Activated naive CD4-positive, alpha-beta T cell treated with anti-CD3 and anti-CD28 coated beads, Interleukin-2, amount 10 ng/mL, durations not matched to agents 7 days and 5 days (primary cell): ENCODE measurements around the gene SPTLC2.
"Not testable (repeated sequence)": the region's sequence is repeated elsewhere in the genome, so short reads cannot be mapped to it uniquely, and the experiment has no call there.

Experiments
- CTCF ChIA-PET: fragments of 350-600 bp; sonication (Branson Sonifier 250); formaldehyde crosslinking; loops from one replicate; lab custom pipeline; 2021; ENCODE audit warnings: antibody characterized with exemption; lab: Charles Lee
- DNase-seq: peaks from one replicate; pipeline ENCODE4 v3.0.0-alpha.2; 2020
- H3K27ac Mint-ChIP-seq: one replicate; pipeline ENCODE4 v1.8.0; 2021; ENCODE audit warnings: mild to moderate bottlenecking, moderate library complexity, mixed read lengths
- H3K27me3 Mint-ChIP-seq: one replicate; pipeline ENCODE4 v1.8.0; 2021; ENCODE audit warnings: mild to moderate bottlenecking, mixed read lengths
- H3K36me3 Mint-ChIP-seq: one replicate; pipeline ENCODE4 v1.8.0; 2021; ENCODE audit warnings: mixed read lengths
- H3K4me1 Mint-ChIP-seq: one replicate; pipeline ENCODE4 v1.8.0; 2021; ENCODE audit warnings: mixed read lengths
- H3K4me3 Mint-ChIP-seq: one replicate; pipeline ENCODE4 v1.8.0; 2021; ENCODE audit warnings: mild to moderate bottlenecking, moderate library complexity, mixed read lengths
- H3K9me3 Mint-ChIP-seq: one replicate; pipeline ENCODE4 v1.8.0; 2021; ENCODE audit warnings: mixed read lengths

Gene SPTLC2

DNA sequence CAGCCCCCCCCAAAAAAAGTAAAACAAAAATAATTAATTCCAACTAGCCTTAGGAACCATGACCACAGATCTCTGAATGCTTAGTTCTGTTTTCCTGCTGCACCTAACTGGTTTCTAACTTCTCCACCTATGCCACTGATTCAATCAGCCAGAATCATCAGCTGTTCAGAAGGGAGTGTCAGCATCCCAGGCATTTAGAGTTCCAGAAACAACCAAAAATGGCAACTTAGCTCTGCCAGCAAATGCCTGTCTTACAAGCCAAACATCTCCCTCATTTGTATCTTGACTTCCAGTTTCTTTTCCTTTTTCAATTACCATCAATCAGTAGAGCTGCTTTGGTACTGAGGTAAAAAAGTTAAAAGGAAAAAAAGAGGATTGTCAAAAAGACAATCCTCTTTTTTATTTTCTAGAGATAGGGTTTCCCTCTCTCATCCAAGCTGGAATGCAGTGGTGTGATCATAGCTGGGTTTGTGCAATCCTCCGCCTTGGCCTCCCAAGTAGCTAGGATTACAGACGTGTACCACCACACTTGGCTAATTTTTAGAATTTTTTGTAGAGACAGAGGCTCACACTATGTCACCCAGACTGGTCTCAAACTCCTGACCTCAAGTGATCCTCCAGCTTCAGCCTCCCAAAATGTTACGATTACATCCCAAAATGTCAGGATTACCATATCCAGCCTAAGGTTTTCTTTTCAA is 72.7 kb downstream of the SPTLC2 start:
- CTCF ChIA-PET, result interaction anchor here (0.7 to 1.0 kb wide), 2 partner anchors 65 to 85 kb away, joined by 3 read pairs; no protein-coding TSS in a partner anchor
- no peak for DNase-seq
- H3K9me3 Mint-ChIP-seq, result no peaks in the 10 kb centered on the region
- H3K4me1 Mint-ChIP-seq, result peaks cover 18% of the 10 kb centered on the region
- H3K36me3 Mint-ChIP-seq, result peaks cover 28% of the 10 kb centered on the region
- H3K27ac Mint-ChIP-seq, result no peak overlapping the region
- H3K4me3 Mint-ChIP-seq, result no peak overlapping the region
- no peaks in the 10 kb centered on the region for H3K27me3 Mint-ChIP-seq

DNA sequence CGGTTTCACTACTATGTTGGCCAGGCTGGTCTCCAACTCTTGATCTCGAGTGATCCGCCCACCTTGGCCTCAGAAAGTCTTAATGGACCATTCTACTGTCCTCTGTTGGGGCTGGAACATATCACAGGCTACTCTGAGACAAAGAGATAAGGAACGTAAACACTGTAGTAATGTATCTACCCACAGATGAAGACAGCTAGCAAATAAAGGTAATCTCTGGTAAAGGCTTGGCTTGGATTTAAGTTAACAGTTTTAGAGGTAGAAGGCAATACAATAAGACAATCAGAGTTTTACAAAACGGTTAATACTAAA is 73.2 kb downstream of the SPTLC2 start:
- Mint-ChIP-seq H3K27me3 (no peaks in the 10 kb centered on the region), H3K36me3 (peaks cover 23% of the 10 kb centered on the region), H3K4me3 (no peak overlapping the region), H3K9me3 (no peaks in the 10 kb centered on the region), H3K4me1 (peaks cover 18% of the 10 kb centered on the region), H3K27ac (no peak overlapping the region)
- CTCF ChIA-PET, result no interaction called here
- DNase-seq, result no peak

DNA sequence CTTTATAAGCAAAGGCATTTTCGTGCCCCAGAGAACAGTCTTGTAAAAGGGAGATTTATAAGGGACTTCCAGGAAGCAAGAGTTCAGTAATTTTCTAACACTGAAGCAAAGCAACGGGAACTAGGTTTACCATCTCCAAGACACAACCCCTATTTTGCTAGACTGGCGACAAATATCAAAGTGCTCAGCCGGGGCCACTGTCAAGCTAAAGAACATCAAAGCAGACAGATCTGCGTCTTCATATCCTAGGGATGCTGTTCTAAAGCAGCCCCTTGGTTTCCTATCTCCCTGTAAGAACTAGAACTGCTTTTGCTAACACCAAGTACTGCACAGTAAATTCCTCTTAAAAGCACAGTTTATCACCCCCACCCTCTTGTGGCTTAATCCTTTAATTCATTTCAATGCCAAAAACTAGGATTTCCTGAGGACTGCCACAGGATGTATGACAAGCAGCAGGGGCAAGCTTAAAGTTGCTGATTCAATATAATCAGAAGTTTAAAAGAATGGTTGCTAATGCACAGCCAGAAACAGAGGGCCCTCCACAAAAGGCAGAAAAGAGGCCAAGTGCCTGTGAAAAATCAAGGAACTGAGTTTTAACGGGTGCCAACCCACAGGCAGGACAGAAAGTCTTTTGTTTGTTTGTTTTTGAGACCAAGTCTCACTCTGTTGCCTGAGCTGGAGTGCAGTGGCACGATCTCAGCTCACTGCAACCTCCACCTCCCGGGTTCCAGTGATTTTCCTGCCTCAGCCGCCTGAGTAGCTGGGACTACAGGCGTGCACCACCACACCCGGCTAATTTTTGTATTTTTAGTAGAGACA is 73.8 kb downstream of the SPTLC2 start:
- Mint-ChIP-seq H3K9me3 (no peaks in the 10 kb centered on the region), H3K36me3 (peaks cover 21% of the 10 kb centered on the region), H3K4me3 (no peak overlapping the region), H3K27me3 (no peaks in the 10 kb centered on the region), H3K4me1 (peaks cover 18% of the 10 kb centered on the region), H3K27ac (peak overlapping the region; percentile 42)
- CTCF ChIA-PET, result no interaction called here
- no peak for DNase-seq

DNA sequence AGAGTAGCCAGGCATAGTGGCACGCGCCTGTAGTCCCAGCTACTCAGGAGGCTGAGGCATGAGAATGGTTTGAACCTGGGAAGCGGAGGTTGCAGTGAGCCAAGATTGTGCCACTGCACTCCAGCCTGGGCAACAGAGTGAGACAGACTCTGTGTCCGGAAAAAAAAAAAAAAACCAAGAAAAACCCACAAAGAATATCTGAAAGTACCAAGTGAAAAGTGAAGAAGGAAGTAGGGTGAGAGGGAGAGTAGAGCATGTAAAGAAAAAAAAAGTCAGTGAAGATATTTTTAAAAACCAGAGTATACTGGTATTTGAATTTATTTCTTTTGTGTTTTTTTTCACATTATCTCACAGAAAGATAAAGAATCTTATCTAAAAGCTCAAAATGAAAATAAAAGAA is 74.5 kb downstream of the SPTLC2 start:
- H3K9me3 Mint-ChIP-seq, result no peaks in the 10 kb centered on the region
- CTCF ChIA-PET, result interaction anchor here (0.7 kb wide), 1 partner anchor 9 kb away, joined by 3 read pairs; no protein-coding TSS in a partner anchor
- no peak for DNase-seq
- H3K4me1 Mint-ChIP-seq, result peaks cover 18% of the 10 kb centered on the region
- H3K27ac Mint-ChIP-seq, result no peak overlapping the region
- H3K27me3 Mint-ChIP-seq, result no peaks in the 10 kb centered on the region
- peaks cover 21% of the 10 kb centered on the region for H3K36me3 Mint-ChIP-seq
- H3K4me3 Mint-ChIP-seq, result no peak overlapping the region

DNA sequence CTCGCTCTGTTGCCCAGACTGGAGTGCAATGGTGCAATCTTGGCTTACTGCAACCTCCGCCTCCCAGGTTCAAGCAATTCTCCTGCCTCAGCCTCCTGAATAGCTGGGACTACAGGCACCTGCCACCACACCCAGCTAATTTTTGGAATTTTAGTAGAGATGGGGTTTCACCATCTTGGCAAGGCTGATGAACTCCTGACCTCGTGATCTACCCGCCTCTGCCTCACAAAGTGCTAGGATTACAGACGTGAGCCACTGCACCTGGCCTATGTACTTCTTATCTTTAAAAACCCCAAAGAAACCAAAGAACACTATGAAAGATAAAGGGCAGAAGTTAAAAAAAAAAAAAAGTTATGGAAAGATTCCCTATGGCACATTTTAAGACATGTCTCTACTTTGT is 79.5 kb downstream of the SPTLC2 start:
- H3K4me1 Mint-ChIP-seq, CTCF ChIA-PET, DNase-seq, H3K27me3 Mint-ChIP-seq, H3K27ac Mint-ChIP-seq, H3K4me3 Mint-ChIP-seq, H3K9me3 Mint-ChIP-seq: not testable (repeated sequence)
- H3K36me3 Mint-ChIP-seq, result peaks cover 23% of the 10 kb centered on the region

DNA sequence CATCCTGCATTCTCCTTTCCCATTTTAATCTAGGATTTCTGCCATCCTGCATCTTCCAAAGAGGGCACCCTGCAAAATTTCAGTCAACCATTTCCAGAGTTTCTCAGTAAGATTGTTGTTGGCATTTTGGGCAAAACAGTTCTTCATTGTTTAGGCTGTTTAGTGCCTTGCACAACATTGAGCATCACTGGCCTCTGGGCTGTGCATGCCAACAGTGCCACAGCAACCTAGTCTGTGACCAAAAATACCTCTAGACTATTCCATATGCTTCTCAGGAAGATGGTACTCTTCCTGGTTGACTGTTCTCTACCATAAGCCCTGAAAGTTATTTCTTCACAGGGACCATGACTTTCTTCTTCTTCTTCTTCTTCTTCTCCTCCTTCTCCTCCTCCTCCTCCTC is 85.4 kb downstream of the SPTLC2 start:
- CTCF ChIA-PET, result no interaction called here
- DNase-seq, result no peak
- H3K9me3 Mint-ChIP-seq, result no peaks in the 10 kb centered on the region
- peaks cover 8% of the 10 kb centered on the region for H3K4me1 Mint-ChIP-seq
- H3K27ac Mint-ChIP-seq, result no peak overlapping the region
- H3K36me3 Mint-ChIP-seq, result peaks cover 28% of the 10 kb centered on the region
- H3K27me3 Mint-ChIP-seq, result no peaks in the 10 kb centered on the region
- H3K4me3 Mint-ChIP-seq, result no peak overlapping the region

DNA sequence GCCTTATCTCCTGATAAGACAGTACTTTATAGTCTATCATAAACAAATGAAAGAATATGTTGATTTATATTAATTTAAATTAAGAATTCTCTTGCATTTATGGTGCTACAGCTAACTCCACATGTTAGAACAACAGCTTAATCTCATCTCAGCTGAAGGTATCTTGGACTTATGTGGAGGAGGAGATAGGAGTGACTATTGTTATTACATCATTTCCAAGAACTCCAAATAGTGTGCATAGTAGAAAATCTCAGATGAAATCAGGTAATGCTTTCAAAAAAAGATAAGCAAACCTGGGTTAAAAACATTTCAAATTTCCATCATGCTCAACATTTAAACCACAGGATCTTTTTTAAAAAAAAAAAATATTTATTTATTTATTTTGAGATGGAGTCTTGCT is 86.5 kb downstream of the SPTLC2 start:
- H3K27me3 Mint-ChIP-seq, result no peaks in the 10 kb centered on the region
- CTCF ChIA-PET, result no interaction called here
- H3K4me3 Mint-ChIP-seq, result no peak overlapping the region
- peaks cover 18% of the 10 kb centered on the region for H3K36me3 Mint-ChIP-seq
- no peak overlapping the region for H3K27ac Mint-ChIP-seq
- peaks cover 8% of the 10 kb centered on the region for H3K4me1 Mint-ChIP-seq
- no peaks in the 10 kb centered on the region for H3K9me3 Mint-ChIP-seq
- DNase-seq, result no peak

DNA sequence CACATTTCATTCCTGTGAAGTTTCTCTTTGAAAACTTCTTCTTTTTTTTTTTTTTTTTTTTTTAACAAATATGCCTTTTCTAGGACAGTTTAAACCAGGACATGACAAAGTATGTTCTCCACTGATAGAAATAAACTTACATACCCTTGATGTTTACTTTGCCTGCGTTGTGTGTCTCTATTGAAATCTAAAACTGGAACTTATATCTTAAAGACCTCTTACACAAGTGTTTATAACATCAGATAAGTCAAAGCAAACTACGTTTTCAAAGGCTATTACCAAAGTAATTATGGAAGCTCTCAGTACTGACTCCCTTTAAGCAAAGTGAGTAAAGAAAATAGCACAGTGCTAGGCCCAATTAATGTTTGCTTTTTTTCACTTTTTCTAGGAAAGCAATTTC is 87.2 kb downstream of the SPTLC2 start:
- no peak for DNase-seq
- Mint-ChIP-seq H3K27ac (no peak overlapping the region), H3K9me3 (no peaks in the 10 kb centered on the region), H3K36me3 (peaks cover 16% of the 10 kb centered on the region), H3K4me3 (no peak overlapping the region), H3K4me1 (peaks cover 8% of the 10 kb centered on the region), H3K27me3 (no peaks in the 10 kb centered on the region)
- CTCF ChIA-PET, result interaction anchor here (1.3 kb wide), 1 partner anchor 377 kb away, joined by 3 read pairs; no protein-coding TSS in a partner anchor

DNA sequence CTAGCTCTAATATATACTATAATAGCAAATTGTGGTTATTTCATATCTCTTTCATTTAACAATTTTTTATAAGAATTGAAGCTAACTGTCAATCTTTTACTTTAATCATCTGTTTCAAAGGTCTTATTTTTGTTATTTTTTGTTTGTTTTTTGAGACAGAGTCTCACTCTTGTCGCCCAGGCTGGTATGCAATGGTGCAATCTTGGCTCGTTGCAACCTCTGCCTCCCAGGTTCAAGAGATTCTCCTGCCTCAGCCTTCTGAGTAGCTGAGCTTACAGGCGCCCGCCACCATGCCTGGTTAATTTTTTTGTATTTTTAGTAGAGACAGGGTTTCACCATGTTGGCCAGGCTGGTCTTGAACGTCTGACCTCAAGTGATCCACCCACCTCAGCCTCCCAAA is 87.7 kb downstream of the SPTLC2 start:
- H3K9me3 Mint-ChIP-seq, DNase-seq, H3K27ac Mint-ChIP-seq, H3K4me1 Mint-ChIP-seq, H3K27me3 Mint-ChIP-seq, H3K4me3 Mint-ChIP-seq: not testable (repeated sequence)
- CTCF ChIA-PET, result interaction anchor here (1.1 to 1.3 kb wide), 2 partner anchors 16 to 377 kb away, joined by 3 read pairs; no protein-coding TSS in a partner anchor
- H3K36me3 Mint-ChIP-seq, result peaks cover 19% of the 10 kb centered on the region

DNA sequence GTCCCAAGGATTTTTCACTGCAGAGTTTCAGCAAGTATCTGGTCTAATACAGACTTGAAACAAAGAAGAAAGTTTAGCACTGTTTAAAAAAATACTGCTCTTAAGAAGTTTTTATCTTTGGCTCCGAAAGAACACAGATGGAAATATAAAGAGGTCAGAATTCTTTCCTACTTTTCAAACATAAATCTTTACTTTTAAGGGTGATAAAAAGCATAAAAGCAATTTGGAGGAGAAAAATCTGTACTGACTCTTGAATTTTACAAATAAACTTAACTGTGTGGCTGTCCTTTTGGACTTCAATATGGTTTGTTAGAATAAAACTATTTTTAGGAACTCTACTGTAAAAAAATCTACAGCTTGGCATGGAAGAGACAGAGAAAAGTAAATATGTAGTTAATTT is 90.2 kb downstream of the SPTLC2 start:
- no peak overlapping the region for H3K4me3 Mint-ChIP-seq
- no peaks in the 10 kb centered on the region for H3K9me3 Mint-ChIP-seq
- DNase-seq, result no peak
- peaks cover 15% of the 10 kb centered on the region for H3K36me3 Mint-ChIP-seq
- no peak overlapping the region for H3K27ac Mint-ChIP-seq
- H3K4me1 Mint-ChIP-seq, result peaks cover 8% of the 10 kb centered on the region
- CTCF ChIA-PET, result no interaction called here
- H3K27me3 Mint-ChIP-seq, result no peaks in the 10 kb centered on the region

DNA sequence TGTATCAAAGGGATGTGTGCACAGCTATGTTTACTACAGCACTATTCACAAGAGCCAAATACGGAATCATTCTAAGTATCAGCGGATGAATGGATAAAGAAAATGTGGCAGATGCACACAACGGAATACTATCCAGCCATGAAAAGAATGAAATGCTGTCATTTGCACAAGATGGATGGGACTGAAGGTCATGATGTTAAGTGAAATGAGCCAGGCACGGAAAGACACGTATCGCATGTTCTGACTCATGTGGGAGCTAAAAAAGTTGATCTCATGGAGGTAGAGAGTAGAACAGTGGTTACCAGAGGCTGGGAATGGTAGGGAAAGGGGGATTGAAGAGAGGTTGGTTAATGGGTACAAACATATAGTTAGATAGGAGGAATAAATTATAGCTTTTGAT is 91.9 kb downstream of the SPTLC2 start:
- H3K27me3 Mint-ChIP-seq, result no peaks in the 10 kb centered on the region
- H3K36me3 Mint-ChIP-seq, result peaks cover 22% of the 10 kb centered on the region
- CTCF ChIA-PET, result no interaction called here
- no peaks in the 10 kb centered on the region for H3K9me3 Mint-ChIP-seq
- H3K4me3 Mint-ChIP-seq, result no peak overlapping the region
- DNase-seq, result no peak
- no peaks in the 10 kb centered on the region for H3K4me1 Mint-ChIP-seq
- no peak overlapping the region for H3K27ac Mint-ChIP-seq

DNA sequence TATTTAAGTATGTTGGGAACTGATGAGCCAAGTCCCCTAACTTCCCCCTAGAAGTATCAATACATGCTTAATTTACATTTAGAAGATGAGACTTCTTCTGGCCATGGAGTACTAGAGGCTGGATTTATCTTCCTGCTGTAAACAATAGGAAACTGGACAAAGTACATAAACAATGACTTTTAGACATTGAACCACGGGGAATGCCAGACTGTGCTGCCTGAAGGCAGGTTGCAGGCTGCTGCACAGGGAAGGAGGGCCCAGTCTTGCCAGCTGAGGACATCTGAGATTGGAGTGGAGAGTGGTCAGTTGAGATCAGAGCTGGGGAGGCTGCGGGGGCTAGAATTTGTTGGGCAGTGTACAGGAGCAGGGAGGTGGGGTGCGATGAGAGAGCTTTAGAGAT is 93.3 kb downstream of the SPTLC2 start:
- H3K36me3 Mint-ChIP-seq, result peaks cover 29% of the 10 kb centered on the region
- H3K27ac Mint-ChIP-seq, result no peak overlapping the region

DNA sequence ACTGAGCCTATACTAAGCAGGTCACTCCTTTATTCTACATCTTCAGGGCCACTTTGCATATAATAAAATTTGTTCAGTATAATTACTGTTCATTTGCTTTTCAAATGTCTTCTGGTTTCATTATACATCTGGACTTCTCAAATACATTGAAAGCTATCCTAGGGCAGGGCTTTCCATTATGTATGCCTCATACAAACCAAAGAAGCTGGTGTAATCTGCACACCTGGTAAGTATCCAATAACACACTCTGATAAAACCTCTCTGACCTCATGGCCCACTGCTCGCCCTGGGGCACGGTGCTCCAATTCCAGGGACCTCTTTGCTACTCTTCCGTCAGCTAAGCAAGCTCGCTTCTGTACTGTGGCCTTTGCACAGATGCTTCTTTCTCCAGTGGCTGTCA is 95.9 kb downstream of the SPTLC2 start:
- Mint-ChIP-seq H3K27me3 (no peaks in the 10 kb centered on the region), H3K9me3 (no peaks in the 10 kb centered on the region), H3K4me1 (no peaks in the 10 kb centered on the region), H3K36me3 (peaks cover 43% of the 10 kb centered on the region), H3K27ac (no peak overlapping the region), H3K4me3 (no peak overlapping the region)
- DNase-seq, result no peak
- CTCF ChIA-PET, result no interaction called here

More for the DNA sequence above, 93.3 kb downstream of the SPTLC2 start:
- DNase-seq, result no peak
- Mint-ChIP-seq H3K4me1 (no peaks in the 10 kb centered on the region), H3K27me3 (no peaks in the 10 kb centered on the region), H3K4me3 (no peak overlapping the region), H3K9me3 (no peaks in the 10 kb centered on the region)
- CTCF ChIA-PET, result no interaction called here

DNA sequence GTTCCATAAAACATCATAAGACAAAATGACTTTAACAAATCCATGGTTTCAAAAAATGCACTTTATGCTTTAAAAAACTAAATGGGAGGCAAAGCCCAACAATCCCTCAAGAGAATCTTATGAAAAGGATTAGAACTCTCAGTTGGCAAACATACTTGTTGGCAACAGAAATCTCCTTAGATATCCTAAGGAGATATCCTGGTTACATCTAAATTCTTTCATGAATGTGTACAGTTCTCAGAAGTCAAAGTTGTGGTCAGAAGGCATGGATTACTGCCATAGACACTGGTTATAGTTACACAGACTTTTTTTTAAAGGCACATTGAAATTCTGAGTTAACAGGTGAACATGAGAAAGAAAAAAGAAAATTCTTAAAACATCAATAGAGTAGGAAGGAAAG is 100.3 kb downstream of the SPTLC2 start:
- CTCF ChIA-PET, result no interaction called here
- no peak overlapping the region for H3K4me3 Mint-ChIP-seq
- DNase-seq, result no peak
- H3K27ac Mint-ChIP-seq, result no peak overlapping the region
- H3K4me1 Mint-ChIP-seq, result no peaks in the 10 kb centered on the region
- peaks cover 53% of the 10 kb centered on the region for H3K36me3 Mint-ChIP-seq
- H3K27me3 Mint-ChIP-seq, result no peaks in the 10 kb centered on the region
- no peaks in the 10 kb centered on the region for H3K9me3 Mint-ChIP-seq
